ENCODE data around the gene SLC12A9. TPM values are rescaled to one million over a fixed set of nuclear protein-coding genes. Genes with fewer than 3 reads are reported as not detected.

The SLC12A9 gene
- total and polyA plus RNA-seq, 2 of the 8 experiments (the other 6 are each of a cell fraction or from before 2014, with no cell fraction given) = 31.4 to 40.1 TPM

GRCh38 chr7:100908512-100908911, 56.0 kb downstream of the SLC12A9 start:
- no peak overlapping the region for H2AK5ac ChIP-seq (ENCODE audit: low read depth, low read length)
- no peak overlapping the region for H2BK20ac ChIP-seq (ENCODE audit: low read length)
- H4K8ac ChIP-seq (ENCODE audit: extremely low read depth, insufficient read depth, low read length) = no peak overlapping the region
- POLR2A ChIA-PET (ENCODE audit: partially characterized antibody) = no interaction called here
- no peaks in the 10 kb centered on the region for H3K36me3 ChIP-seq (ENCODE audit: control insufficient read depth in 2 of 4, insufficient read depth in 4 of 4, low read length in 3 of 4)
- no peak overlapping the region for H3K56ac ChIP-seq (replicated peaks; ENCODE audit: insufficient read length, low read depth, low read length)
- no peaks in the 10 kb centered on the region for H4K20me1 ChIP-seq (replicated peaks in 1 of 2; ENCODE audit: control insufficient read depth in 1 of 2, insufficient read depth in 2 of 2, low read length in 2 of 2)
- no peaks in the 10 kb centered on the region for H3K79me2 ChIP-seq (ENCODE audit: control insufficient read depth in 1 of 2, insufficient read depth in 2 of 2, low read length in 2 of 2)
- H3K27me3 ChIP-seq (replicated peaks in 1 of 4; ENCODE audit: control insufficient read depth in 3 of 4, extremely low read depth in 1 of 4, insufficient read depth in 3 of 4, low read length in 3 of 4) = no peaks in the 10 kb centered on the region
- no peak overlapping the region for H4K91ac ChIP-seq (replicated peaks; ENCODE audit: insufficient read length, low read length)
- H3K23ac ChIP-seq (ENCODE audit: insufficient read length) = no peak overlapping the region
- no peak overlapping the region for H3K4me3 ChIP-seq (ENCODE audit: extremely low read depth in 1 of 4, insufficient read depth in 2 of 4, low read depth in 3 of 4, low read length in 4 of 4)
- no peak overlapping the region for H3K4me2 ChIP-seq (ENCODE audit: insufficient read depth in 1 of 2, low read depth in 2 of 2, low read length in 2 of 2)
- no peak overlapping the region for H2AFZ ChIP-seq (ENCODE audit: low read length)
- no peak overlapping the region for H3K9ac ChIP-seq (replicated peaks in 1 of 4; ENCODE audit: extremely low read depth in 1 of 4, low read depth in 3 of 4, low read length in 3 of 4)
- H2BK120ac ChIP-seq (replicated peaks; ENCODE audit: low read depth, low read length) = no peak overlapping the region
- H2BK5ac ChIP-seq (ENCODE audit: low read depth, low read length) = no peak overlapping the region
- H4K5ac ChIP-seq (ENCODE audit: insufficient read length, low read depth, low read length) = no peak overlapping the region
- no peaks in the 10 kb centered on the region for H3K79me1 ChIP-seq (ENCODE audit: low read depth, low read length)
- H3K18ac ChIP-seq (ENCODE audit: extremely low read depth, low read length) = no peak overlapping the region
- no peak overlapping the region for H3K4ac ChIP-seq (replicated peaks; ENCODE audit: insufficient read length, low read depth, low read length)
- H3K27ac ChIP-seq (ENCODE audit: low read depth, low read length) = no peak overlapping the region
- no peaks in the 10 kb centered on the region for H3K4me1 ChIP-seq (replicated peaks in 1 of 4; ENCODE audit: control insufficient read depth in 3 of 4, insufficient read depth in 4 of 4, low read length in 3 of 4)
- no peaks in the 10 kb centered on the region for H3K9me3 ChIP-seq (ENCODE audit: insufficient read depth in 2 of 2, low read depth in 1 of 2, low read length in 1 of 2)
- H3K14ac ChIP-seq (ENCODE audit: insufficient read length) = no peak overlapping the region
- no peak for DNase-seq (ENCODE audit: low read depth in 1 of 2, low spot score in 2 of 2)
- CTCF ChIA-PET (ENCODE audit: partially characterized antibody) = no interaction called here
- no peaks in the 10 kb centered on the region for H3K23me2 ChIP-seq (ENCODE audit: low read depth, low read length)
- H2BK12ac ChIP-seq (ENCODE audit: low read depth, low read length) = 0 out of 2 replicates have a peak overlapping the region, but pooled peaks have one; percentile 17
- WGBS, 2 experiments (ENCODE audit: extremely low coverage in 1 of 2, insufficient coverage in 1 of 2, insufficient read length in 1 of 2, insufficient replicate concordance in 2 of 2, low coverage in 1 of 2, low lambda C conversion rate in 2 of 2, missing lambda C conversion rate in 1 of 2) = 97% methylated on average over 5 of the region's 5 CpGs; no CpG with 5 or more reads in 1 of the 2 experiments
- H2BK15ac ChIP-seq (ENCODE audit: low read length) = no peak overlapping the region
- no peak for FAIRE-seq
- TF ChIP-seq GTF2F1 (IDR thresholded peaks at IDR 0.05; ENCODE audit: borderline replicate concordance, low read depth, low read length) = no peak
- no peak for TF ChIP-seq SIX5 (IDR thresholded peaks at IDR 0.05; ENCODE audit: low read depth, low read length)
- no peak for TF ChIP-seq POU5F1 (IDR thresholded peaks at IDR 0.05; ENCODE audit: low read depth, low read length)
- TF ChIP-seq EGR1 (IDR thresholded peaks at IDR 0.05; ENCODE audit: borderline replicate concordance, low read depth, low read length) = no peak
